HG03135 (cell line): ENCODE measurements around the gene SLC2A14.

Experiments used
- ATAC-seq: cut with Tn5 transposase; IDR thresholded peaks from one replicate; pipeline ENCODE4 v1.9.1; 2021; ENCODE audit warnings: mild to moderate bottlenecking, moderate library complexity; ENCODE audit not compliant: unreplicated experiment

Gene SLC2A14

GRCh38 chr12:7769999-7770398, 102.7 kb downstream of the SLC2A14 start:
- ATAC-seq: no peak
